ENCODE data around the gene C6orf163. TPM values are rescaled to one million over a fixed set of nuclear protein-coding genes. Genes with fewer than 3 reads are reported as not detected.
"Not testable (repeated sequence)": the region's sequence is repeated elsewhere in the genome, so short reads cannot be mapped to it uniquely, and the experiment has no call there.

C6orf163 gene
- total and polyA plus RNA-seq, 2 experiments from 2014 or later: 2.3 to 5.4 TPM

DNA sequence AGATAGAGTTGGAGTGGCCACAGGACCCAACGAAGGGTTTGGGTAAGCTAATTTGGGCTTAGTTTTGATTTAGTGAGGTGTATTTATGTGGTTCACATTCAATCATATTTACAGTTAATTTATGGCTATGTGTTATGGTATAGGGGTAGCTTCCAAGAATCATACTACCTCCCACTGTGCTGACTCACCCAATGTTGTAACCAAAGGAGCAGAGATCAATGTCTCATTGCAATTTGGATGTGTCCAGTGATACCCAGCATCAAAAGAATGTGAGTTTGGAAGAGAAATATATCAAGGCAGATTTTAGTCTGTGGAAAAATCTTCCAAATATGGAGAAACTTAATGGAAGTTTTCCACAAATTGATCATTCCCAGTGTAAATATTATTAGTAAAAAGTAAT lies 47.5 kb upstream of the C6orf163 start:
- H4K20me1 ChIP-seq (replicated peaks; ENCODE audit: insufficient read depth): no peaks in the 10 kb centered on the region
- no peaks in the 10 kb centered on the region for H3K36me3 ChIP-seq (ENCODE audit: insufficient read depth)
- 0 out of 2 replicates have a peak, but pooled peaks cover 2% of the 10 kb centered on the region for H3K9me2 ChIP-seq (ENCODE audit: insufficient read depth)
- Mint-ChIP-seq H3K36me3 (ENCODE audit: low read depth) (peaks cover 9% of the 10 kb centered on the region; the same call in 2 of the 3 replicates), H3K27ac (no peak overlapping the region), H3K27me3 (ENCODE audit: insufficient read depth, low read depth, poor library complexity) (peaks cover 2% of the 10 kb centered on the region), H3K4me1 (no peaks in the 10 kb centered on the region), H3K9me3 (peaks cover 24% of the 10 kb centered on the region), H3K4me3 (no peak overlapping the region)
- no peaks in the 10 kb centered on the region for H3F3A ChIP-seq (replicated peaks; ENCODE audit: low read depth)
- H3K4me2 ChIP-seq: no peak overlapping the region
- no peak overlapping the region for H3K4me3 ChIP-seq
- TF ChIP-seq NANOG (IDR thresholded peaks at IDR 0.05; ENCODE audit: borderline replicate concordance) (no peak), ZNF114 (CRISPR knock-in tag; IDR thresholded peaks at IDR 0.05) (no peak), EZH2phosphoT487 (IDR thresholded peaks at IDR 0.05; ENCODE audit: unreplicated experiment) (no peak)
- TF ChIP-seq, protein P1, sequence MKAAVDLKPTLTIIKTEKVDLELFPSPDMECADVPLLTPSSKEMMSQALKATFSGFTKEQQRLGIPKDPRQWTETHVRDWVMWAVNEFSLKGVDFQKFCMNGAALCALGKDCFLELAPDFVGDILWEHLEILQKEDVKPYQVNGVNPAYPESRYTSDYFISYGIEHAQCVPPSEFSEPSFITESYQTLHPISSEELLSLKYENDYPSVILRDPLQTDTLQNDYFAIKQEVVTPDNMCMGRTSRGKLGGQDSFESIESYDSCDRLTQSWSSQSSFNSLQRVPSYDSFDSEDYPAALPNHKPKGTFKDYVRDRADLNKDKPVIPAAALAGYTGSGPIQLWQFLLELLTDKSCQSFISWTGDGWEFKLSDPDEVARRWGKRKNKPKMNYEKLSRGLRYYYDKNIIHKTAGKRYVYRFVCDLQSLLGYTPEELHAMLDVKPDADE (IDR thresholded peaks at IDR 0.05): no peak
- no peaks in the 10 kb centered on the region for H3K4me1 ChIP-seq (ENCODE audit: insufficient read depth)
- H2AFZ ChIP-seq: no peak overlapping the region
- DNase-seq (ENCODE audit: low spot score): no peak
- no peaks in the 10 kb centered on the region for H3K79me2 ChIP-seq (replicated peaks; ENCODE audit: insufficient read depth)
- no peak overlapping the region for H3K27ac ChIP-seq (ENCODE audit: low read depth)
- ATAC-seq: no peak
- H3K27me3 ChIP-seq (ENCODE audit: insufficient read depth): no peaks in the 10 kb centered on the region

DNA sequence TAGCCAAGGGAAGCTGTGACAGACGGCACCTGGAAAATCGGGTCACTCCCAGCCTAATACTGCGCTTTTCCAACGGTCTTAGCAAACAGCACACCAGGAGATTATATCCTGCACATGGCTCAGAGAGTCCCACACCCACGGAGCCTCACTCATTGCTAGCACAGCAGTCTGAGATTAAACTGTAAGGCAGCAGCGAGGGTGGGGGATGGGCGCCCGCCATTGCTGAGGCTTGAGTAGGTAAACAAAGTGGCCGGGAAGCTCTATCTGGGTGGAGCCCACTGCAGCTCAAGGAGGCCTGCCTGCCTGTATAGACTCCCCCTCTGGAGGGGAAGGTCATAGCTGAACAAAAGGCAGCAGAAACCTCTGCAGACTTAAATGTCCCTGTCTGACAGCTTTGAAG lies 43.3 kb upstream of the C6orf163 start:
- H3K4me3 Mint-ChIP-seq; H3K9me2 ChIP-seq (ENCODE audit: insufficient read depth); H2AFZ ChIP-seq; H4K20me1 ChIP-seq (replicated peaks; ENCODE audit: insufficient read depth); H3K27me3 Mint-ChIP-seq (ENCODE audit: insufficient read depth, low read depth, poor library complexity); H3K4me1 Mint-ChIP-seq; H3K79me2 ChIP-seq (replicated peaks; ENCODE audit: insufficient read depth); DNase-seq (ENCODE audit: low spot score); H3K27ac Mint-ChIP-seq; ATAC-seq; H3F3A ChIP-seq (replicated peaks; ENCODE audit: low read depth); H3K36me3 Mint-ChIP-seq (ENCODE audit: low read depth); H3K27ac ChIP-seq (ENCODE audit: low read depth); H3K4me3 ChIP-seq; H3K27me3 ChIP-seq (ENCODE audit: insufficient read depth); H3K4me2 ChIP-seq; H3K36me3 ChIP-seq (ENCODE audit: insufficient read depth); H3K4me1 ChIP-seq (ENCODE audit: insufficient read depth): not testable (repeated sequence)
- H3K9me3 Mint-ChIP-seq: peaks cover 39% of the 10 kb centered on the region

DNA sequence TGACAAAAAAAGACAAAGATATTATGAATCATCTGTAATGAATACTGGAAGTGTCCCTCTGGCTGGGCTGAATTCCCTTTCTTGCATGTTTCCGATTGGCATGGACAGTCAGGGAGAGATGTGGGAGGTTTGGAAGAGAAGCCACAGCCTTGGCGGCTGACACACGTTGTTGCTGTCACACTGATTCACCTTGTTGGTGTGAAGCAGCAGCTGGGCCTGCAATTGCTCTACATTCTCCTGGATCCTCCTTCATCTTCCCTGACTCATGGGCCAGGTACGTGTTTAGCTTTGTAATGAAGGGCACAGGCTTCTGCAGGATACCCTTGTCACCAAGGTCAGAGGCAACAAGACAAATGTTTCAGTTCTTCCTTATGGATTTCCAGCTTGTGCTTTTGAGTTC lies 35.6 kb upstream of the C6orf163 start:
- peaks cover 16% of the 10 kb centered on the region; the same call in 2 of the 3 replicates for H3K9me3 Mint-ChIP-seq
- TF ChIP-seq JUNB (IDR thresholded peaks at IDR 0.05; ENCODE audit: unreplicated experiment) (no peak), ZNF114 (CRISPR knock-in tag; IDR thresholded peaks at IDR 0.05) (no peak), EZH2 (IDR thresholded peaks at IDR 0.05; ENCODE audit: low read depth, unreplicated experiment) (no peak), ZNF462 (CRISPR knock-in tag; IDR thresholded peaks at IDR 0.05) (no peak), EZH2phosphoT487 (IDR thresholded peaks at IDR 0.05; ENCODE audit: unreplicated experiment) (no peak), STAT1 (IDR thresholded peaks at IDR 0.05; ENCODE audit: unreplicated experiment) (no peak)
- TF ChIP-seq, protein P2, sequence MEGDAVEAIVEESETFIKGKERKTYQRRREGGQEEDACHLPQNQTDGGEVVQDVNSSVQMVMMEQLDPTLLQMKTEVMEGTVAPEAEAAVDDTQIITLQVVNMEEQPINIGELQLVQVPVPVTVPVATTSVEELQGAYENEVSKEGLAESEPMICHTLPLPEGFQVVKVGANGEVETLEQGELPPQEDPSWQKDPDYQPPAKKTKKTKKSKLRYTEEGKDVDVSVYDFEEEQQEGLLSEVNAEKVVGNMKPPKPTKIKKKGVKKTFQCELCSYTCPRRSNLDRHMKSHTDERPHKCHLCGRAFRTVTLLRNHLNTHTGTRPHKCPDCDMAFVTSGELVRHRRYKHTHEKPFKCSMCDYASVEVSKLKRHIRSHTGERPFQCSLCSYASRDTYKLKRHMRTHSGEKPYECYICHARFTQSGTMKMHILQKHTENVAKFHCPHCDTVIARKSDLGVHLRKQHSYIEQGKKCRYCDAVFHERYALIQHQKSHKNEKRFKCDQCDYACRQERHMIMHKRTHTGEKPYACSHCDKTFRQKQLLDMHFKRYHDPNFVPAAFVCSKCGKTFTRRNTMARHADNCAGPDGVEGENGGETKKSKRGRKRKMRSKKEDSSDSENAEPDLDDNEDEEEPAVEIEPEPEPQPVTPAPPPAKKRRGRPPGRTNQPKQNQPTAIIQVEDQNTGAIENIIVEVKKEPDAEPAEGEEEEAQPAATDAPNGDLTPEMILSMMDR (conservative IDR thresholded peaks at IDR 0.05; ENCODE audit: low read depth in 2 of 2): no peak

More for the DNA sequence above, 35.6 kb upstream of the C6orf163 start:
- no peak overlapping the region for H3K27ac ChIP-seq (ENCODE audit: low read depth)
- H3K4me3 ChIP-seq: no peak overlapping the region
- no peaks in the 10 kb centered on the region for H3F3A ChIP-seq (replicated peaks; ENCODE audit: low read depth)
- H3K27me3 ChIP-seq (ENCODE audit: insufficient read depth): no peaks in the 10 kb centered on the region
- no peaks in the 10 kb centered on the region for H3K36me3 ChIP-seq (ENCODE audit: insufficient read depth)
- H3K79me2 ChIP-seq (replicated peaks; ENCODE audit: insufficient read depth): no peaks in the 10 kb centered on the region
- no peak overlapping the region for H3K4me2 ChIP-seq
- Mint-ChIP-seq H3K4me3 (no peak overlapping the region), H3K27me3 (ENCODE audit: insufficient read depth, low read depth, poor library complexity) (peaks cover 1% of the 10 kb centered on the region), H3K36me3 (ENCODE audit: low read depth) (no peaks in the 10 kb centered on the region), H3K27ac (no peak overlapping the region), H3K4me1 (no peaks in the 10 kb centered on the region)
- no peak for ATAC-seq
- H2AFZ ChIP-seq: no peak overlapping the region
- no peaks in the 10 kb centered on the region for H3K4me1 ChIP-seq (ENCODE audit: insufficient read depth)
- DNase-seq (ENCODE audit: low spot score): no peak
- no peaks in the 10 kb centered on the region for H4K20me1 ChIP-seq (replicated peaks; ENCODE audit: insufficient read depth)
- no peaks in the 10 kb centered on the region for H3K9me2 ChIP-seq (ENCODE audit: insufficient read depth)

Measured in GM23338 (cell line).